SH-SY5Y (cell line): Measurements from ENCODE around the gene DCDC2B.

Experiments
- GATA2 ChIP-seq: IDR thresholded peaks from 2 replicates; pipeline ENCODE4 v1.6.1; 2011; ENCODE audit warnings: mild to moderate bottlenecking, low read depth, low read length
- GATA3 ChIP-seq: IDR thresholded peaks from 2 replicates; pipeline ENCODE4 v1.6.1; 2011; ENCODE audit warnings: low read depth, mild to moderate bottlenecking, low read length, moderate library complexity

DNA sequence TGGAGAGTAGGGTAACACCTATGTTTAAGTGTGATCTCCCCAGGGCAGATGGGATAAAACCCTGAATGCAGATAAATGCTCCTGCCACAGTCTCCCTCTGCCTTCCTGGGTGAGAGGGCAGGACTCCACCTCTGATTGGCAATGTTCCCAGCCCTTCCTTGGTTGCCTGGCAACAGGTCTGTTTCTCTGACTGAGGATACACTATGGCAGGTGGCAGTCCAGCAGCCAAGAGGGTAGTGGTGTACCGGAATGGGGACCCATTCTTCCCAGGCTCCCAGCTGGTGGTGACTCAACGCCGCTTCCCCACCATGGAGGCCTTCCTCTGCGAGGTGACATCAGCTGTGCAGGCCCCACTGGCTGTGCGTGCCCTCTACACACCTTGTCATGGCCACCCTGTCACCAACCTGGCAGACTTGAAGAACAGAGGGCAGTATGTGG, at the start of gene DCDC2B:
- TF ChIP-seq GATA2 (no peak), GATA3 (no peak)
